Stimulated activated CD8-positive, alpha-beta memory T cell treated with anti-CD3 and anti-CD28 coated beads, Interleukin-12 subunit alpha, Interleukin-12 subunit beta, amount 100 ng/mL, for 24 hours (primary cell): Measurements from ENCODE around the gene TEPSIN.

Experiments
- DNase-seq: peaks from one replicate; pipeline ENCODE4 v3.0.0-alpha.2; 2020; ENCODE audit errors: extremely low read depth

TEPSIN gene

GRCh38 chr17:81270279-81270678 lies 31.4 kb upstream of the TEPSIN start:
- no peak for DNase-seq

GRCh38 chr17:81267390-81268067 lies 28.7 kb upstream of the TEPSIN start:
- DNase-seq = no peak

- no peak for DNase-seq
Measured at GRCh38 chr17:81265576-81265975, 26.7 kb upstream of the TEPSIN start.

- DNase-seq = no peak
Measured at GRCh38 chr17:81264640-81265039, 25.8 kb upstream of the TEPSIN start.

- no peak for DNase-seq
Measured at GRCh38 chr17:81263371-81264181, 24.7 kb upstream of the TEPSIN start.

- no peak for DNase-seq
Measured at GRCh38 chr17:81261582-81262336, 22.9 kb upstream of the TEPSIN start.

- DNase-seq = no peak
Measured at GRCh38 chr17:81261096-81261495, 22.2 kb upstream of the TEPSIN start.

GRCh38 chr17:81260641-81261040 lies 21.8 kb upstream of the TEPSIN start:
- DNase-seq = no peak

GRCh38 chr17:81260171-81260570 lies 21.3 kb upstream of the TEPSIN start:
- no peak for DNase-seq

- no peak for DNase-seq
Measured at GRCh38 chr17:81259058-81259605, 20.3 kb upstream of the TEPSIN start.

- no peak for DNase-seq
Measured at GRCh38 chr17:81258292-81258691, 19.4 kb upstream of the TEPSIN start.

- DNase-seq = no peak
Measured at GRCh38 chr17:81257533-81257932, 18.7 kb upstream of the TEPSIN start.

- no peak for DNase-seq
Measured at GRCh38 chr17:81256616-81257015, 17.8 kb upstream of the TEPSIN start.

- no peak for DNase-seq
Measured at GRCh38 chr17:81254955-81255717, 16.3 kb upstream of the TEPSIN start.

- peak; percentile 19 for DNase-seq
Measured at GRCh38 chr17:81253358-81254131, 14.7 kb upstream of the TEPSIN start.

GRCh38 chr17:81252987-81253329 lies 14.1 kb upstream of the TEPSIN start:
- no peak for DNase-seq

- DNase-seq = no peak
Measured at GRCh38 chr17:81252326-81252986, 13.6 kb upstream of the TEPSIN start.

GRCh38 chr17:81251709-81252301 lies 12.9 kb upstream of the TEPSIN start:
- no peak for DNase-seq

- DNase-seq = no peak
Measured at GRCh38 chr17:81251094-81251708, 12.3 kb upstream of the TEPSIN start.
